Hepatocyte (in vitro differentiated cells): ENCODE results near the gene LPAR1. TPM values are rescaled to one million over a fixed set of nuclear protein-coding genes. Genes with fewer than 3 reads are reported as not detected.

Experiments used
- DNase-seq: peaks from one replicate; pipeline ENCODE4 v3.0.0-alpha.2; 2016; ENCODE audit warnings: low spot score
- H2AFZ ChIP-seq: fragments of 200-600 bp; sonication (generic); 2 replicates; pipeline ENCODE4 v1.6.0; 2016; ENCODE audit warnings: antibody characterized with exemption, mild to moderate bottlenecking
- H3K27ac ChIP-seq: fragments of 200-600 bp; sonication (generic); 2 replicates; pipeline ENCODE4 v1.5.1; 2016; ENCODE audit warnings: mild to moderate bottlenecking
- H3K27me3 ChIP-seq: fragments of 200-600 bp; sonication (generic); 2 replicates; pipeline ENCODE4 v1.6.1; 2016
- H3K36me3 ChIP-seq: fragments of 200-600 bp; sonication (generic); replicated peaks from 2 replicates; pipeline ENCODE4 v1.5.1; 2016; ENCODE audit warnings: low read depth; ENCODE audit not compliant: insufficient read depth
- H3K4me1 ChIP-seq: fragments of 200-600 bp; sonication (generic); 2 replicates; pipeline ENCODE4 v1.5.1; 2016; ENCODE audit warnings: mild to moderate bottlenecking, moderate library complexity; ENCODE audit not compliant: insufficient read depth
- H3K4me2 ChIP-seq: fragments of 200-600 bp; sonication (generic); 2 replicates; pipeline ENCODE4 v1.6.0; 2016
- H3K4me3 ChIP-seq: fragments of 200-600 bp; sonication (generic); 2 replicates; pipeline ENCODE4 v1.5.1; 2016; ENCODE audit warnings: mild to moderate bottlenecking
- H3K79me2 ChIP-seq: fragments of 200-600 bp; sonication (generic); 2 replicates; pipeline ENCODE4 v1.6.0; 2017; ENCODE audit warnings: mild to moderate bottlenecking
- H3K9me2 ChIP-seq: fragments of 200-600 bp; sonication (generic); replicated peaks from 2 replicates; pipeline ENCODE4 v1.6.0; 2017; ENCODE audit warnings: mild to moderate bottlenecking; ENCODE audit not compliant: insufficient read depth
- H3K9me3 ChIP-seq: fragments of 200-600 bp; sonication (generic); 2 replicates; pipeline ENCODE4 v1.5.1; 2016; ENCODE audit warnings: low read depth, mild to moderate bottlenecking
- H4K20me1 ChIP-seq: fragments of 200-600 bp; sonication (generic); 2 replicates; pipeline ENCODE4 v1.6.0; 2016; ENCODE audit warnings: mild to moderate bottlenecking; ENCODE audit not compliant: insufficient read depth, poor library complexity, severe bottlenecking
- CTCF ChIP-seq: fragments of 200-600 bp; sonication (generic); IDR thresholded peaks from 2 replicates; pipeline ENCODE4 v1.5.1; 2016; ENCODE audit warnings: antibody characterized with exemption, mild to moderate bottlenecking; ENCODE audit not compliant: poor library complexity
- EZH2 ChIP-seq: fragments of 200-600 bp; sonication (generic); IDR thresholded peaks from 2 replicates; pipeline ENCODE4 v1.6.1; 2016; ENCODE audit warnings: antibody characterized with exemption, mild to moderate bottlenecking, borderline replicate concordance
- EZH2phosphoT487 ChIP-seq: fragments of 200-600 bp; sonication (generic); IDR thresholded peaks from one replicate; pipeline ENCODE4 v1.6.1; 2018; ENCODE audit warnings: antibody characterized with exemption, mild to moderate bottlenecking, low read depth, moderate library complexity; ENCODE audit not compliant: unreplicated experiment, severe bottlenecking
- WGBS: methylation state at CpG from one replicate; pipeline ENCODE4 v1.1.6; 2016; ENCODE audit warnings: low lambda C conversion rate; ENCODE audit errors: missing lambda C conversion rate; 5-methylcytosine and 5-hydroxymethylcytosine counted together
- polyA plus RNA-seq: library from polyadenylated mRNA; unstranded; fragments of >200 nt; fragmentation: Nextera tagmentation; extraction: Ambion mirVana; gene quantifications from 2 replicates; pipeline ENCODE4 v1.2.1, GENCODE V29; 2016
- total RNA-seq: library from RNA; depleted of rRNA; stranded (reverse); fragments of >200 nt; gene quantifications from 2 replicates; pipeline ENCODE4 v1.2.3, GENCODE V29; 2014

Gene LPAR1
- total and polyA plus RNA-seq, 2 experiments from 2014 or later: 20.2 to 36.8 TPM

GRCh38 chr9:111076042-111076441, 37.8 kb upstream of the LPAR1 start:
- Histone ChIP-seq H3K27ac (no peak overlapping the region), H3K4me1 (no peaks in the 10 kb centered on the region), H3K9me2 (no peaks in the 10 kb centered on the region), H3K4me2 (no peak overlapping the region), H4K20me1 (no peaks in the 10 kb centered on the region), H3K79me2 (no peaks in the 10 kb centered on the region), H3K9me3 (no peaks in the 10 kb centered on the region), H3K4me3 (no peak overlapping the region), H2AFZ (no peak overlapping the region), H3K36me3 (no peaks in the 10 kb centered on the region), H3K27me3 (no peaks in the 10 kb centered on the region)
- 94% methylated on average over 6 of the region's 6 CpGs for WGBS
- no peak for DNase-seq
- no peak for TF ChIP-seq CTCF
- TF ChIP-seq EZH2phosphoT487: no peak
- no peak for TF ChIP-seq EZH2

DNA sequence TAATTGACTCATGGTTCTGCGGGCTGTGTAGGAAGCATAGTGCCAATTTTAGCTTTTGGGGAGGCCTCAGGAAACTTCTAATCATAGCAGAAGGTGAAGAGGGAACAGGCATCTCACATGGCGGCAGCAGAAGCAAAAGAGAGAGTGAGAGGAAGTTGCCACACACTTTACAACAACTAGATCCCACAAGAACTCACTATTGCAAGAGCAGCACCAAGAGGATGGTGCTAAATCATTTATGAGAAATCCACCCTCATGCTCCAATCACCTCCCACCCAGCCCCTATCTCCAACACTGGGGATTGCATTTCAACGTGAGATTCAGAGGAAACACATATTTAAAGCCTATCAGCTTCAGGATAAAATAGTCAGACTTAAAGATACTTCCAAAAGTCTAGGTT, 36.1 kb upstream of the LPAR1 start:
- Histone ChIP-seq H3K9me2 (no peaks in the 10 kb centered on the region), H3K27ac (no peak overlapping the region), H4K20me1 (no peaks in the 10 kb centered on the region), H2AFZ (no peak overlapping the region), H3K36me3 (no peaks in the 10 kb centered on the region), H3K4me3 (no peak overlapping the region), H3K79me2 (no peaks in the 10 kb centered on the region), H3K27me3 (no peaks in the 10 kb centered on the region), H3K9me3 (no peaks in the 10 kb centered on the region), H3K4me2 (no peak overlapping the region), H3K4me1 (no peaks in the 10 kb centered on the region)
- 89% methylated on average over 3 of the region's 3 CpGs for WGBS
- no peak for DNase-seq
- no peak for TF ChIP-seq EZH2
- TF ChIP-seq EZH2phosphoT487: no peak
- no peak for TF ChIP-seq CTCF

DNA sequence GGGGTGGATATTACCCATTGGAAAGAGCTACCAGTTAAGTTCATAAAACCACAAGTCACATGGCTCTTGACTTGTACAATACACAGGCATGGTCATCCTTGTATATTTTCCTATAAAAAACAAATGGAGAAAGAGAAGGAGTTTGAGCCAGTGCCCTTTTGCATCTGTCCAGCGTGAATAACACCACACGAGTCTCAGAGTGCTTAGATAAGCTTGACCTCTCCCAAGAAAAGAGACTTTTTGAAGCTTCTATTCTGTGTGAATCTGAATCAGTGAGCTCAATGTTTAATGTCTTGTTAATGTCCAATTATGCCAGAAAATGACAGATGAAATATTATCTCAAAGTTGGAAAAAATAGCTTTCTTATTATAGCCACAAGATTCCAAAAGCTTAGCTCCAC, 30.9 kb upstream of the LPAR1 start:
- H3K9me3 ChIP-seq: no peaks in the 10 kb centered on the region
- WGBS: 74% methylated on average over 2 of the region's 2 CpGs
- H3K27ac ChIP-seq: peak overlapping the region; percentile 87
- H3K36me3 ChIP-seq: no peaks in the 10 kb centered on the region
- H3K4me3 ChIP-seq: no peak overlapping the region
- no peaks in the 10 kb centered on the region for H4K20me1 ChIP-seq
- DNase-seq: no peak
- no peak overlapping the region for H2AFZ ChIP-seq
- H3K4me1 ChIP-seq: no peaks in the 10 kb centered on the region
- H3K79me2 ChIP-seq: no peaks in the 10 kb centered on the region
- TF ChIP-seq CTCF: no peak
- no peak for TF ChIP-seq EZH2phosphoT487
- TF ChIP-seq EZH2: no peak
- H3K4me2 ChIP-seq: no peak overlapping the region
- no peaks in the 10 kb centered on the region for H3K27me3 ChIP-seq
- no peaks in the 10 kb centered on the region for H3K9me2 ChIP-seq

GRCh38 chr9:111068771-111069170, 30.5 kb upstream of the LPAR1 start:
- WGBS: 69% methylated on average over 4 of the region's 4 CpGs
- no peaks in the 10 kb centered on the region for H3K9me2 ChIP-seq
- no peak for DNase-seq
- H3K27ac ChIP-seq: peak overlapping the region; percentile 87
- H3K27me3 ChIP-seq: no peaks in the 10 kb centered on the region
- H3K4me1 ChIP-seq: no peaks in the 10 kb centered on the region
- H2AFZ ChIP-seq: no peak overlapping the region
- H3K4me2 ChIP-seq: peak overlapping the region; percentile 50
- no peaks in the 10 kb centered on the region for H3K79me2 ChIP-seq
- H3K36me3 ChIP-seq: no peaks in the 10 kb centered on the region
- no peak overlapping the region for H3K4me3 ChIP-seq
- H3K9me3 ChIP-seq: no peaks in the 10 kb centered on the region
- TF ChIP-seq CTCF: no peak
- no peak for TF ChIP-seq EZH2phosphoT487
- no peak for TF ChIP-seq EZH2
- H4K20me1 ChIP-seq: no peaks in the 10 kb centered on the region
